CD8-positive, alpha-beta memory T cell (primary cell): ENCODE data around the gene MKLN1. TPM values are rescaled to one million over a fixed set of nuclear protein-coding genes. Genes with fewer than 3 reads are reported as not detected.

ENCODE experiments used
- CTCF ChIA-PET: fragments of 350-600 bp; sonication (Branson Sonifier 250); formaldehyde crosslinking; loops from one replicate; lab custom pipeline; 2021; ENCODE audit warnings: antibody characterized with exemption; lab: Charles Lee
- POLR2A ChIA-PET: fragments of 350-600 bp; sonication (Branson Sonifier 250); formaldehyde crosslinking; loops from one replicate; lab custom pipeline; 2021; ENCODE audit warnings: antibody characterized with exemption; lab: Charles Lee
- DNase-seq, 5 donors: peaks; one replicate each; pipeline versions ENCODE4 v3.0.0 to v3.0.0-alpha.2; 2020 to 2022; ENCODE audit warnings: mixed read lengths in 1 of 5
- H3K27ac ChIP-seq: one replicate; pipeline ENCODE4 v1.7.0; 2013; ENCODE audit warnings: low read depth, mild to moderate bottlenecking, low read length, moderate library complexity
- H3K27me3 ChIP-seq: 2 replicates; pipeline ENCODE4 v1.7.0; 2013; ENCODE audit warnings: low read length, mild to moderate bottlenecking; ENCODE audit not compliant: insufficient read depth, poor library complexity, severe bottlenecking
- H3K36me3 ChIP-seq: 2 replicates; pipeline ENCODE4 v1.7.0; 2013; ENCODE audit warnings: mild to moderate bottlenecking, low read length, moderate library complexity; ENCODE audit not compliant: insufficient read depth
- H3K4me1 ChIP-seq: 2 replicates; pipeline ENCODE4 v1.7.0; 2013; ENCODE audit warnings: mild to moderate bottlenecking, low read length, moderate library complexity; ENCODE audit not compliant: insufficient read depth
- H3K4me3 ChIP-seq: 2 replicates; pipeline ENCODE4 v1.7.0; 2013; ENCODE audit warnings: mild to moderate bottlenecking, low read length
- H3K9me3 ChIP-seq: 2 replicates; pipeline ENCODE4 v1.7.0; 2013; ENCODE audit warnings: mild to moderate bottlenecking, low read length
- H3K27ac Mint-ChIP-seq, 8 donors: one replicate each; pipeline ENCODE4 v1.8.0; 2020 to 2021; ENCODE audit warnings: mixed read lengths in 8 of 8, mild to moderate bottlenecking in 6 of 8, inconsistent platforms in 3 of 8, moderate library complexity in 3 of 8
- H3K27me3 Mint-ChIP-seq, 2 donors: one replicate each; pipeline ENCODE4 v1.8.0; 2020 to 2021; ENCODE audit warnings: mixed read lengths in 2 of 2, mild to moderate bottlenecking in 1 of 2, moderate library complexity in 1 of 2
- H3K36me3 Mint-ChIP-seq, 3 donors: one replicate each; pipeline ENCODE4 v1.8.0; 2020 to 2021; ENCODE audit warnings: mixed read lengths in 3 of 3, inconsistent platforms in 1 of 3, mild to moderate bottlenecking in 1 of 3
- H3K4me1 Mint-ChIP-seq, 3 donors: one replicate each; pipeline ENCODE4 v1.8.0; 2020 to 2021; ENCODE audit warnings: mixed read lengths in 3 of 3, inconsistent platforms in 1 of 3, mild to moderate bottlenecking in 1 of 3
- H3K4me3 Mint-ChIP-seq, 7 donors: one replicate each; pipeline ENCODE4 v1.8.0; 2020 to 2021; ENCODE audit warnings: mixed read lengths in 7 of 7, mild to moderate bottlenecking in 6 of 7, moderate library complexity in 4 of 7, inconsistent platforms in 2 of 7
- H3K9me3 Mint-ChIP-seq, 5 donors: one replicate each; pipeline ENCODE4 v1.8.0; 2020 to 2022; ENCODE audit warnings: mixed read lengths in 5 of 5, mild to moderate bottlenecking in 3 of 5, moderate library complexity in 2 of 5, inconsistent platforms in 1 of 5
- polyA plus RNA-seq: library from polyadenylated mRNA; unstranded; fragments of 300-500 nt; fragmentation: Illumina TruSeq; gene quantifications from one replicate; pipeline ENCODE4 v1.2.3, GENCODE V29; 2021
- total RNA-seq, 2 experiments: library from RNA; stranded (reverse); gene quantifications; one replicate each; pipeline ENCODE4 v1.2.3, GENCODE V29; 2021

MKLN1 gene
- total and polyA plus RNA-seq, 3 experiments from 2014 or later: 21.8 to 34.0 (median 31.0) TPM

GRCh38 chr7:131431756-131432155 lies 104.1 kb downstream of the MKLN1 start:
- Mint-ChIP-seq H3K9me3 (no peaks in the 10 kb centered on the region), H3K4me3 (no peak overlapping the region), H3K27me3 (no peaks in the 10 kb centered on the region), H3K36me3 (peaks cover 4 to 62% (median 17%) of the 10 kb centered on the region in 3 donors), H3K27ac (no peak overlapping the region), H3K4me1 (peaks cover 6 to 13% (median 8%) of the 10 kb centered on the region in 3 donors)
- ChIA-PET POLR2A (no interaction called here), CTCF (no interaction called here)
- no peaks in the 10 kb centered on the region for H3K36me3 ChIP-seq
- H3K27ac ChIP-seq: no peak overlapping the region
- no peaks in the 10 kb centered on the region for H3K27me3 ChIP-seq
- no peaks in the 10 kb centered on the region for H3K4me1 ChIP-seq
- no peaks in the 10 kb centered on the region for H3K9me3 ChIP-seq
- no peak for DNase-seq
- H3K4me3 ChIP-seq: no peak overlapping the region

- peaks cover 0 to 8% (median 8%) of the 10 kb centered on the region in 3 donors for H3K4me1 Mint-ChIP-seq
- Histone ChIP-seq H3K27me3 (no peaks in the 10 kb centered on the region), H3K4me3 (no peak overlapping the region), H3K9me3 (no peaks in the 10 kb centered on the region), H3K4me1 (no peaks in the 10 kb centered on the region), H3K36me3 (peaks cover 13% of the 10 kb centered on the region), H3K27ac (no peak overlapping the region)
- POLR2A ChIA-PET: no interaction called here
- no peaks in the 10 kb centered on the region for H3K27me3 Mint-ChIP-seq
- DNase-seq: no peak
- no peak overlapping the region for H3K27ac Mint-ChIP-seq
- no peak overlapping the region for H3K4me3 Mint-ChIP-seq
- CTCF ChIA-PET: no interaction called here
- H3K9me3 Mint-ChIP-seq: no peaks in the 10 kb centered on the region
- peaks cover 23 to 68% (median 34%) of the 10 kb centered on the region in 3 donors for H3K36me3 Mint-ChIP-seq
Observed at GRCh38 chr7:131436384-131436783, 108.7 kb downstream of the MKLN1 start.

- Mint-ChIP-seq H3K36me3 (peaks cover 23 to 74% (median 31%) of the 10 kb centered on the region in 3 donors), H3K9me3 (no peaks in the 10 kb centered on the region), H3K27me3 (no peaks in the 10 kb centered on the region), H3K4me3 (no peak overlapping the region), H3K27ac (no peak overlapping the region), H3K4me1 (peaks cover 0 to 8% (median 8%) of the 10 kb centered on the region in 3 donors)
- H3K36me3 ChIP-seq: peaks cover 13% of the 10 kb centered on the region
- no peak overlapping the region for H3K4me3 ChIP-seq
- DNase-seq: no peak
- ChIA-PET CTCF (interaction anchor here (1.4 kb wide), 1 partner anchor 12 kb away, joined by 5 read pairs; no protein-coding TSS in a partner anchor), POLR2A (no interaction called here)
- H3K4me1 ChIP-seq: no peaks in the 10 kb centered on the region
- no peaks in the 10 kb centered on the region for H3K9me3 ChIP-seq
- H3K27ac ChIP-seq: no peak overlapping the region
- no peaks in the 10 kb centered on the region for H3K27me3 ChIP-seq
Observed at GRCh38 chr7:131438969-131439368, 111.3 kb downstream of the MKLN1 start.

GRCh38 chr7:131443496-131443895 lies 115.8 kb downstream of the MKLN1 start:
- Histone ChIP-seq H3K4me3 (no peak overlapping the region), H3K9me3 (no peaks in the 10 kb centered on the region), H3K4me1 (no peaks in the 10 kb centered on the region), H3K27ac (no peak overlapping the region), H3K27me3 (no peaks in the 10 kb centered on the region), H3K36me3 (peaks cover 9% of the 10 kb centered on the region)
- H3K4me3 Mint-ChIP-seq: no peak overlapping the region
- H3K27me3 Mint-ChIP-seq: no peaks in the 10 kb centered on the region
- peaks cover 28 to 75% (median 33%) of the 10 kb centered on the region in 3 donors for H3K36me3 Mint-ChIP-seq
- CTCF ChIA-PET: no interaction called here
- H3K27ac Mint-ChIP-seq: no peak overlapping the region
- POLR2A ChIA-PET: no interaction called here
- DNase-seq: no peak
- peaks cover 0 to 4% (median 0%) of the 10 kb centered on the region in 3 donors for H3K4me1 Mint-ChIP-seq
- no peaks in the 10 kb centered on the region for H3K9me3 Mint-ChIP-seq

GRCh38 chr7:131444683-131445082 lies 117.0 kb downstream of the MKLN1 start:
- no peaks in the 10 kb centered on the region for H3K9me3 ChIP-seq
- no peak overlapping the region for H3K4me3 ChIP-seq
- Mint-ChIP-seq H3K27me3 (no peaks in the 10 kb centered on the region), H3K4me3 (no peak overlapping the region), H3K9me3 (no peaks in the 10 kb centered on the region), H3K4me1 (peaks cover 0 to 4% (median 0%) of the 10 kb centered on the region in 3 donors), H3K27ac (no peak overlapping the region), H3K36me3 (peaks cover 27 to 76% (median 32%) of the 10 kb centered on the region in 3 donors)
- peaks cover 11% of the 10 kb centered on the region for H3K36me3 ChIP-seq
- ChIA-PET POLR2A (no interaction called here), CTCF (no interaction called here)
- H3K27ac ChIP-seq: no peak overlapping the region
- no peak for DNase-seq
- H3K27me3 ChIP-seq: no peaks in the 10 kb centered on the region
- H3K4me1 ChIP-seq: no peaks in the 10 kb centered on the region

GRCh38 chr7:131449373-131449902 lies 121.8 kb downstream of the MKLN1 start:
- Histone ChIP-seq H3K4me1 (no peaks in the 10 kb centered on the region), H3K4me3 (no peak overlapping the region), H3K36me3 (peaks cover 24% of the 10 kb centered on the region), H3K9me3 (no peaks in the 10 kb centered on the region), H3K27me3 (no peaks in the 10 kb centered on the region), H3K27ac (no peak overlapping the region)
- peaks cover 0 to 6% (median 0%) of the 10 kb centered on the region in 3 donors for H3K4me1 Mint-ChIP-seq
- no peaks in the 10 kb centered on the region for H3K9me3 Mint-ChIP-seq
- ChIA-PET POLR2A (no interaction called here), CTCF (no interaction called here)
- H3K27me3 Mint-ChIP-seq: no peaks in the 10 kb centered on the region
- H3K27ac Mint-ChIP-seq: peak overlapping the region in 2 of 8 donors; percentile 18 to 19
- no peak for DNase-seq
- H3K4me3 Mint-ChIP-seq: no peak overlapping the region
- peaks cover 20 to 57% (median 23%) of the 10 kb centered on the region in 3 donors for H3K36me3 Mint-ChIP-seq

- no peak overlapping the region for H3K4me3 Mint-ChIP-seq
- no peak overlapping the region for H3K27ac ChIP-seq
- ChIA-PET CTCF (no interaction called here), POLR2A (no interaction called here)
- DNase-seq: no peak
- H3K27me3 ChIP-seq: no peaks in the 10 kb centered on the region
- H3K4me1 Mint-ChIP-seq: peaks cover 0 to 10% (median 4%) of the 10 kb centered on the region in 3 donors
- peaks cover 14% of the 10 kb centered on the region for H3K36me3 ChIP-seq
- H3K4me3 ChIP-seq: no peak overlapping the region
- H3K27ac Mint-ChIP-seq: no peak overlapping the region
- no peaks in the 10 kb centered on the region for H3K9me3 ChIP-seq
- H3K4me1 ChIP-seq: no peaks in the 10 kb centered on the region
- H3K9me3 Mint-ChIP-seq: no peaks in the 10 kb centered on the region
- peaks cover 0 to 2% of the 10 kb centered on the region in 2 donors for H3K27me3 Mint-ChIP-seq
- peaks cover 3 to 50% (median 13%) of the 10 kb centered on the region in 3 donors for H3K36me3 Mint-ChIP-seq
Observed at GRCh38 chr7:131454498-131454897, 126.8 kb downstream of the MKLN1 start.

GRCh38 chr7:131455001-131455400 lies 127.3 kb downstream of the MKLN1 start:
- H3K27me3 Mint-ChIP-seq: peaks cover 0 to 2% of the 10 kb centered on the region in 2 donors
- peaks cover 3 to 10% (median 4%) of the 10 kb centered on the region in 3 donors for H3K4me1 Mint-ChIP-seq
- no peak overlapping the region for H3K4me3 Mint-ChIP-seq
- no peaks in the 10 kb centered on the region for H3K27me3 ChIP-seq
- H3K36me3 Mint-ChIP-seq: peaks cover 3 to 48% (median 16%) of the 10 kb centered on the region in 3 donors
- H3K9me3 Mint-ChIP-seq: no peaks in the 10 kb centered on the region
- H3K27ac ChIP-seq: no peak overlapping the region
- H3K4me3 ChIP-seq: no peak overlapping the region
- CTCF ChIA-PET: no interaction called here
- no peaks in the 10 kb centered on the region for H3K4me1 ChIP-seq
- POLR2A ChIA-PET: no interaction called here
- no peak for DNase-seq
- H3K9me3 ChIP-seq: no peaks in the 10 kb centered on the region
- peaks cover 9% of the 10 kb centered on the region for H3K36me3 ChIP-seq
- H3K27ac Mint-ChIP-seq: no peak overlapping the region
